GM18517 (cell line): ENCODE measurements around the gene PLTP.

ENCODE experiments used
- ATAC-seq: cut with Tn5 transposase; IDR thresholded peaks from one replicate; pipeline ENCODE4 v1.9.1; 2021; ENCODE audit warnings: mild to moderate bottlenecking, moderate library complexity; ENCODE audit not compliant: unreplicated experiment

PLTP gene

DNA sequence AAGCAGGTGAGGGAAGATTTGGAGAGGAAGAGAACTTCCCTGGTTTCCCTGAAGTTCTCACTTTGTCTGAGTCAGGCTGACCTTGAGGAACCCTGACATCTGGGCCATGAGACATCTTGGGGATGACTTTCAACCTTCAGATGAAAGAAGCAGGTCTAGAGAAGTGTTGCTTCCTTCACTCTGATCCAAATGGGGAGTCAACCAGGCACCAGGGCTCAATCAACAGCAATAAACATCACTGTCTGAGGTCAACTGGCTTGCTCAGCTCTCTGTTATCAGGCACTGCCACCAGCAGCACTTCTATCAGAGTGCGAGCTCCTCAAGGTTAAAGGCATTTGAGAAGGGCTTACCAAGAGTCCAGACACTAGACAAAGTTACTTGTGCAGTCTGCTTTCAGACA, 61.0 kb downstream of the PLTP start:
- ATAC-seq = no peak

DNA sequence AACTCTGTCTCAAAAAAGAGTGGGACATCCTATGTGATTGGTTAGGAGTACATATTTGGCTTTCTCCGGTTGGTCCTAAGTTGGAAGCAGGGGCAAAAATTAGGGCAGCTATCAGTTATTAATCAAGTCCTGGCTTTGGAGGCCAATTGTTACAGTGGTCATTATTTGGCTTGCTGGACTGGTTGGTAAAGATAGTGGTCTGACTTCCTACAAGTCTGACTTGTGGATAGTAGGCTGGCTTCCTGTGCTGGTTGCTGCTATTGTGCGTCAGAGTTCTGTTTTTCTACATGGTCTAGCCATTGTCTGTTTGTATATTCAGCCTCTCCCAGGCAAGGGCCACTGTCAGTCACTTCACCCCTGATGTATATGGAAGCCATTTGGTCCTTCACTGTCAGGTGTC, 61.7 kb downstream of the PLTP start:
- ATAC-seq = no peak

DNA sequence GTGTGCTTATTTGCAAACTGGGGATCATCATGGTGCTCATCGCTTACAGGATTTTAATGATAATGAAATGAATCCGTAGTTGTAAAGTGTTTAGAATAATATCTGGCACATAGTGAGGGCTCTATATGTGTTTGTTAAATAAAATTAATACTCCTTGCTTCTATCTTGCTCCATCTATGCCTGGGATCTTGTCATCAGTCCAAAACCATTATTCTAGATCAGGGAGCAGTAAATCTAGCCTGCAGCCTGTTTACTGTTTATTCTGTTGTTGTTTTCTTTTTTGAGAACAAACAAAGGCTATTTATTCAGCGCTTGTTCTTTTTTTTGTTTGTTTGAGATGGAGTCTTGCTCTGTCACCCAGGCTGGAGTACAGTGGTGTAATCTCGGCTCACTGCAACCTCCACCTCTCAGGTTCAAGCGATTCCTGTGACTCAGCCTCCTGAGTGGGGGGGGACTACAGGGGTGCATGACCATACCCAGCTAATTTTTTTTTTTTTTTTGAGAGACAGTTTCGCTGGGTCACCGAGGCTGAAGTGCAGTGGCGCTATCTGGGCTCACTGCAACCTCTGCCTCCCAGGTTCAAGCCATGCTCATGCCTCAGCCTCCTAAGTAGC, 62.9 kb downstream of the PLTP start:
- no peak for ATAC-seq
